Fibroblast of the aortic adventitia (primary cell): Measurements from ENCODE around the gene SFT2D1. TPM values are rescaled to one million over a fixed set of nuclear protein-coding genes. Genes with fewer than 3 reads are reported as not detected.

Source experiments
- DNase-seq: peaks from one replicate; pipeline ENCODE4 v3.0.0-alpha.2; 2010; ENCODE audit warnings: low read depth
- H3K4me3 ChIP-seq: 2 replicates; pipeline ENCODE4 v1.5.1; 2011; ENCODE audit warnings: low read depth, mild to moderate bottlenecking, control low read depth, low read length, moderate library complexity
- total RNA-seq: library from RNA; depleted of rRNA; stranded (reverse); fragments of >200 nt; gene quantifications from 2 replicates; pipeline ENCODE4 v1.2.3, GENCODE V29; 2012; ENCODE audit warnings: low replicate concordance
- TF ChIP-seq, protein P1 (sequence below): IDR thresholded peaks from 2 replicates; pipeline ENCODE4 v1.5.1; 2011; ENCODE audit warnings: mild to moderate bottlenecking, low read length, control low read depth, inconsistent platforms; ENCODE audit not compliant: insufficient read depth

The SFT2D1 gene
- total RNA-seq, 1 donor = 37.7 TPM

- peak; percentile 43 for DNase-seq
- H3K4me3 ChIP-seq = no peak overlapping the region
- TF ChIP-seq, protein P1, sequence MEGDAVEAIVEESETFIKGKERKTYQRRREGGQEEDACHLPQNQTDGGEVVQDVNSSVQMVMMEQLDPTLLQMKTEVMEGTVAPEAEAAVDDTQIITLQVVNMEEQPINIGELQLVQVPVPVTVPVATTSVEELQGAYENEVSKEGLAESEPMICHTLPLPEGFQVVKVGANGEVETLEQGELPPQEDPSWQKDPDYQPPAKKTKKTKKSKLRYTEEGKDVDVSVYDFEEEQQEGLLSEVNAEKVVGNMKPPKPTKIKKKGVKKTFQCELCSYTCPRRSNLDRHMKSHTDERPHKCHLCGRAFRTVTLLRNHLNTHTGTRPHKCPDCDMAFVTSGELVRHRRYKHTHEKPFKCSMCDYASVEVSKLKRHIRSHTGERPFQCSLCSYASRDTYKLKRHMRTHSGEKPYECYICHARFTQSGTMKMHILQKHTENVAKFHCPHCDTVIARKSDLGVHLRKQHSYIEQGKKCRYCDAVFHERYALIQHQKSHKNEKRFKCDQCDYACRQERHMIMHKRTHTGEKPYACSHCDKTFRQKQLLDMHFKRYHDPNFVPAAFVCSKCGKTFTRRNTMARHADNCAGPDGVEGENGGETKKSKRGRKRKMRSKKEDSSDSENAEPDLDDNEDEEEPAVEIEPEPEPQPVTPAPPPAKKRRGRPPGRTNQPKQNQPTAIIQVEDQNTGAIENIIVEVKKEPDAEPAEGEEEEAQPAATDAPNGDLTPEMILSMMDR = peak; percentile 97
Measured at GRCh38 chr6:166275714-166276166, 66.6 kb downstream of the SFT2D1 start.

GRCh38 chr6:166274739-166275370, 67.5 kb downstream of the SFT2D1 start:
- DNase-seq = no peak
- no peak overlapping the region for H3K4me3 ChIP-seq
- TF ChIP-seq, protein P1 = no peak

- TF ChIP-seq, protein P1 = no peak
- H3K4me3 ChIP-seq = no peak overlapping the region
- no peak for DNase-seq
Measured at GRCh38 chr6:166274163-166274562, 68.2 kb downstream of the SFT2D1 start.

- H3K4me3 ChIP-seq = no peak overlapping the region
- TF ChIP-seq, protein P1 = no peak
- no peak for DNase-seq
Measured at GRCh38 chr6:166271376-166271765, 71.0 kb downstream of the SFT2D1 start.

DNA sequence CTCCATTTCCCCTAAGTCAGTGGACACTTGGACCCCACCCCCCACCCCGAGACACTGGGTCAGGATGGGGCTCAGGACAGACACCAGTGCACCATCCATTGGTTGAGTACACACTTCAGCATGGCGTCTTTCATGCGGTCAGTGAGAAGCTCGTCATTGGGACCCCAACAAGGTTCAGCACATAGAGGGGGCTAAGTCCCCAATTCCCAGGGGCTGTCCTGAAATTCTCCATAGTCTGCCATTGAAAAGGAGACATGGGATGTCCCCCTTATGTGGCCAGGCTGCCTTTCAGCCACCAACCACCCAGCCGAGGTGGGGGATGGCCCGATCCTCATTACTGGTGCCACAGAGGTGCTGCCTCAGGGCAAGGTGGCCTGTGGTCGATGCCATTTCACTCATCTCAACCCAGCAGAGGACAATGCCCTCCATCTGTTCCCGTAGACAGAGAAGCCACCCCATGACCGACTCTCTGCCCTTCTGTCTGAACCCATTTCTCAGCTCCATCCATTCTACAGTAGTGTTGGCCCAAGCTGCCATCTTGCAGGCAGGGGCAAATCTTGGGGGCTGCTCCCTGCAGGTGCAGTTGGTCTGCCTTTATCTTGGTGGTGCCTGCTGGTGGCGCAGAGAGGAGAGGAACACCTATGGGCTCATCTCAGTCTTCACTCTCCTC, 71.5 kb downstream of the SFT2D1 start:
- no peak overlapping the region for H3K4me3 ChIP-seq
- no peak for DNase-seq
- TF ChIP-seq, protein P1 = no peak

Other genes starting within 250 kb of the SFT2D1 start
- not detected in 2 replicates for gene TBXT, start 174.7 kb downstream of the SFT2D1 start, total RNA-seq
- not detected in 2 replicates for gene PRR18, start 34.2 kb downstream of the SFT2D1 start, total RNA-seq
- gene MPC1, start 40.4 kb upstream of the SFT2D1 start, total RNA-seq = 11.8 and 33.8 TPM in 2 replicates
- 2.4 and 2.5 TPM in 2 replicates for gene RAMACL, start 244.1 kb upstream of the SFT2D1 start, total RNA-seq